ENCODE results near the gene ALB. TPM values are rescaled to one million over a fixed set of nuclear protein-coding genes. Genes with fewer than 3 reads are reported as not detected.
A peak's percentile ranks its signal among the peaks of the same experiment; 100 is the strongest.

The ALB gene
- total RNA-seq, 1 donor from 2014 or later: 0.09 TPM

- H3K4me1 Mint-ChIP-seq: peaks cover 20% of the 10 kb centered on the region
Measured at GRCh38 chr4:73446336-73446938, 42.4 kb downstream of the ALB start.

GRCh38 chr4:73447671-73448070 is 43.6 kb downstream of the ALB start:
- peaks cover 9% of the 10 kb centered on the region for H3K27me3 Mint-ChIP-seq (ENCODE audit: insufficient read depth, low read depth)
- Histone ChIP-seq H3K4me2 (no peak overlapping the region), H3F3A (ENCODE audit: low read depth) (peaks cover 10% of the 10 kb centered on the region), H2AFZ (replicated peaks) (no peak overlapping the region), H3K9ac (no peak overlapping the region), H3K4me3 (no peak overlapping the region), H4K20me1 (ENCODE audit: low read depth) (no peaks in the 10 kb centered on the region), H3K9me3 (ENCODE audit: low read depth) (no peaks in the 10 kb centered on the region), H3K36me3 (no peaks in the 10 kb centered on the region), H3K4me1 (peaks cover 15% of the 10 kb centered on the region), H3K27ac (no peak overlapping the region), H3K79me2 (ENCODE audit: low read depth) (no peaks in the 10 kb centered on the region), H3K27me3 (no peaks in the 10 kb centered on the region)
- DNase-seq (ENCODE audit: low spot score): no peak
- no peak for TF ChIP-seq EZH2 (IDR thresholded peaks at IDR 0.05)
- TF ChIP-seq CTCF (IDR thresholded peaks at IDR 0.05): no peak
- TF ChIP-seq EZH2phosphoT487 (IDR thresholded peaks at IDR 0.05): no peak
- no peak overlapping the region for H3K4me3 Mint-ChIP-seq
- no peaks in the 10 kb centered on the region for H3K36me3 Mint-ChIP-seq
- H3K27ac Mint-ChIP-seq: no peak overlapping the region
- H3K4me1 Mint-ChIP-seq: peaks cover 27% of the 10 kb centered on the region
- no peaks in the 10 kb centered on the region for H3K9me3 Mint-ChIP-seq

More at GRCh38 chr4:73446336-73446938, 42.4 kb downstream of the ALB start:
- H3K27ac ChIP-seq: no peak overlapping the region
- Mint-ChIP-seq H3K4me3 (no peak overlapping the region), H3K27ac (no peak overlapping the region), H3K9me3 (no peaks in the 10 kb centered on the region), H3K36me3 (no peaks in the 10 kb centered on the region), H3K27me3 (ENCODE audit: insufficient read depth, low read depth) (peaks cover 6% of the 10 kb centered on the region)
- H3K9ac ChIP-seq: no peak overlapping the region
- peak; percentile 69 for DNase-seq (ENCODE audit: low spot score)
- H3K4me2 ChIP-seq: no peak overlapping the region
- no peak overlapping the region for H3K4me3 ChIP-seq
- H3K36me3 ChIP-seq: no peaks in the 10 kb centered on the region
- H3K4me1 ChIP-seq: peaks cover 13% of the 10 kb centered on the region
- H3K27me3 ChIP-seq: no peaks in the 10 kb centered on the region
- no peaks in the 10 kb centered on the region for H4K20me1 ChIP-seq (ENCODE audit: low read depth)
- H3K79me2 ChIP-seq (ENCODE audit: low read depth): no peaks in the 10 kb centered on the region
- H2AFZ ChIP-seq (replicated peaks): no peak overlapping the region
- TF ChIP-seq EZH2phosphoT487 (IDR thresholded peaks at IDR 0.05): no peak
- no peak for TF ChIP-seq EZH2 (IDR thresholded peaks at IDR 0.05)
- TF ChIP-seq CTCF (IDR thresholded peaks at IDR 0.05): peak; percentile 87
- peaks cover 5% of the 10 kb centered on the region for H3F3A ChIP-seq (ENCODE audit: low read depth)
- no peaks in the 10 kb centered on the region for H3K9me3 ChIP-seq (ENCODE audit: low read depth)

GRCh38 chr4:73448448-73449203 is 44.5 kb downstream of the ALB start:
- H3K27ac Mint-ChIP-seq: no peak overlapping the region
- no peak overlapping the region for H3K9ac ChIP-seq
- H3K4me3 ChIP-seq: no peak overlapping the region
- no peak for DNase-seq (ENCODE audit: low spot score)
- H3K9me3 Mint-ChIP-seq: no peaks in the 10 kb centered on the region
- H3K36me3 Mint-ChIP-seq: no peaks in the 10 kb centered on the region
- H3K4me2 ChIP-seq: no peak overlapping the region
- peaks cover 18% of the 10 kb centered on the region for H3K4me1 ChIP-seq
- peaks cover 19% of the 10 kb centered on the region for H3F3A ChIP-seq (ENCODE audit: low read depth)
- H3K9me3 ChIP-seq (ENCODE audit: low read depth): no peaks in the 10 kb centered on the region
- no peak overlapping the region for H3K27ac ChIP-seq
- TF ChIP-seq EZH2phosphoT487 (IDR thresholded peaks at IDR 0.05): no peak
- no peak for TF ChIP-seq EZH2 (IDR thresholded peaks at IDR 0.05)
- TF ChIP-seq CTCF (IDR thresholded peaks at IDR 0.05): no peak
- H3K27me3 ChIP-seq: no peaks in the 10 kb centered on the region
- H3K79me2 ChIP-seq (ENCODE audit: low read depth): no peaks in the 10 kb centered on the region
- no peak overlapping the region for H2AFZ ChIP-seq (replicated peaks)
- no peaks in the 10 kb centered on the region for H4K20me1 ChIP-seq (ENCODE audit: low read depth)
- H3K36me3 ChIP-seq: no peaks in the 10 kb centered on the region
- H3K27me3 Mint-ChIP-seq (ENCODE audit: insufficient read depth, low read depth): peaks cover 12% of the 10 kb centered on the region
- H3K4me3 Mint-ChIP-seq: no peak overlapping the region
- peaks cover 28% of the 10 kb centered on the region for H3K4me1 Mint-ChIP-seq

All from neural progenitor cell (in vitro differentiated cells).